Left ventricle myocardium inferior (tissue), 1 donor: ENCODE results near the gene RCOR3. TPM values are rescaled to one million over a fixed set of nuclear protein-coding genes. Genes with fewer than 3 reads are reported as not detected.
A peak's percentile ranks its signal among the peaks of the same experiment; 100 is the strongest.
"Not testable (repeated sequence)": the region's sequence is repeated elsewhere in the genome, so short reads cannot be mapped to it uniquely, and the experiment has no call there.

Experiments used
- DNase-seq: peaks from one replicate; pipeline ENCODE4 v3.0.0-alpha.2; 2020
- H3K27ac ChIP-seq: fragments of 200-600 bp; replicated peaks from 2 replicates; pipeline ENCODE4 v1.8.0; 2021
- H3K27me3 ChIP-seq: fragments of 200-600 bp; 2 replicates; pipeline ENCODE4 v1.8.0; 2021; ENCODE audit warnings: low read depth
- H3K36me3 ChIP-seq: fragments of 200-600 bp; 2 replicates; pipeline ENCODE4 v1.8.0; 2021
- H3K4me1 ChIP-seq: fragments of 200-600 bp; 2 replicates; pipeline ENCODE4 v1.8.0; 2021
- H3K4me3 ChIP-seq: fragments of 200-600 bp; 2 replicates; pipeline ENCODE4 v1.8.0; 2021; ENCODE audit warnings: mild to moderate bottlenecking, moderate library complexity
- H3K9me3 ChIP-seq: fragments of 200-600 bp; replicated peaks from 2 replicates; pipeline ENCODE4 v1.8.0; 2021
- CTCF ChIP-seq: fragments of 200-600 bp; IDR thresholded peaks from 2 replicates; pipeline ENCODE4 v1.8.0; 2021; ENCODE audit warnings: antibody characterized with exemption, mild to moderate bottlenecking, borderline replicate concordance
- intact Hi-C: fragments of 100-400 bp; cut with micrococcal nuclease; formaldehyde crosslinking; loops from one replicate; pipeline ENCODE4 v1.11.0; 2022
- total RNA-seq: library from RNA; stranded (reverse); fragmentation: NEBNext Ultra II Directional; extraction: Animal tissue kit (Norgen Biotek cat#: 25700); gene quantifications from one replicate; pipeline ENCODE4 v1.2.1, GENCODE V29; 2021
- donor health status: DM: no; HTN: yes; CAD: no; lungs with severe emphysema.

The RCOR3 gene
- total RNA-seq, 1 donor from 2014 or later, result 48.3 TPM

- intact Hi-C loops, result no loop called here
- no peak for TF ChIP-seq CTCF
- peak; percentile 81 for DNase-seq
- H3K27me3 ChIP-seq, result no peaks in the 10 kb centered on the region
- H3K36me3 ChIP-seq, result peaks cover 6% of the 10 kb centered on the region
- H3K4me1 ChIP-seq, result peaks cover 48% of the 10 kb centered on the region
- H3K4me3 ChIP-seq, result peak overlapping the region; percentile 93
- H3K9me3 ChIP-seq, result no peaks in the 10 kb centered on the region
- peak overlapping the region; percentile 99 for H3K27ac ChIP-seq
Observed at GRCh38 chr1:211258310-211258755, 833 bp upstream of the RCOR3 start.

DNA sequence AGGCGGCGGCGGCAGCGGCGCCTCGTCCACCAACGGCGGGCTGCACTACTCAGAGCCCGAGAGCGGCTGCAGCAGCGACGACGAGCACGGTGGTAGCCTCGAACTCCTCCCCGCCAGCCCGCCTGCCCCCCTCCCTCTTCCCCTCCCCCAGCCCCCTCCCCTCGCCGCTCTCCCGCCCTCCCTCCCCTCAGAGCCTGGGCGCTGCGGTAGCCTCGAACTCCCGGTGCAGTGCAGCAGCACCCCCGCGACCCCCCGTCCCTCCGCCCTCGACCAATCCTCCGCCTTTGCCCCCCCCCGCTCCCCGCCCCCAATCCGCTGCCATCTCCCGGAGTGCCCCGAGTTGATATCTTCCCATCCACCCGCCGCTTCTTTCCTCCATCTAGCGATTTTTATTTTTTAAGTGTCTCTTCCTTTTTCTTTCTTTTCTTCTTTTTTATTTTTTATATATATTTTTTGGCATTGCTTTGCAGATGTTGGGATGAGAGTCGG, 516 bp downstream of the RCOR3 start:
- intact Hi-C loops, result no loop called here
- TF ChIP-seq CTCF, result no peak
- Histone ChIP-seq H3K4me3 (peak overlapping the region; percentile 93), H3K36me3 (peaks cover 18% of the 10 kb centered on the region), H3K9me3 (no peaks in the 10 kb centered on the region), H3K4me1 (peaks cover 51% of the 10 kb centered on the region), H3K27ac (peak overlapping the region; percentile 99), H3K27me3 (no peaks in the 10 kb centered on the region)
- DNase-seq, result peak; percentile 64

DNA sequence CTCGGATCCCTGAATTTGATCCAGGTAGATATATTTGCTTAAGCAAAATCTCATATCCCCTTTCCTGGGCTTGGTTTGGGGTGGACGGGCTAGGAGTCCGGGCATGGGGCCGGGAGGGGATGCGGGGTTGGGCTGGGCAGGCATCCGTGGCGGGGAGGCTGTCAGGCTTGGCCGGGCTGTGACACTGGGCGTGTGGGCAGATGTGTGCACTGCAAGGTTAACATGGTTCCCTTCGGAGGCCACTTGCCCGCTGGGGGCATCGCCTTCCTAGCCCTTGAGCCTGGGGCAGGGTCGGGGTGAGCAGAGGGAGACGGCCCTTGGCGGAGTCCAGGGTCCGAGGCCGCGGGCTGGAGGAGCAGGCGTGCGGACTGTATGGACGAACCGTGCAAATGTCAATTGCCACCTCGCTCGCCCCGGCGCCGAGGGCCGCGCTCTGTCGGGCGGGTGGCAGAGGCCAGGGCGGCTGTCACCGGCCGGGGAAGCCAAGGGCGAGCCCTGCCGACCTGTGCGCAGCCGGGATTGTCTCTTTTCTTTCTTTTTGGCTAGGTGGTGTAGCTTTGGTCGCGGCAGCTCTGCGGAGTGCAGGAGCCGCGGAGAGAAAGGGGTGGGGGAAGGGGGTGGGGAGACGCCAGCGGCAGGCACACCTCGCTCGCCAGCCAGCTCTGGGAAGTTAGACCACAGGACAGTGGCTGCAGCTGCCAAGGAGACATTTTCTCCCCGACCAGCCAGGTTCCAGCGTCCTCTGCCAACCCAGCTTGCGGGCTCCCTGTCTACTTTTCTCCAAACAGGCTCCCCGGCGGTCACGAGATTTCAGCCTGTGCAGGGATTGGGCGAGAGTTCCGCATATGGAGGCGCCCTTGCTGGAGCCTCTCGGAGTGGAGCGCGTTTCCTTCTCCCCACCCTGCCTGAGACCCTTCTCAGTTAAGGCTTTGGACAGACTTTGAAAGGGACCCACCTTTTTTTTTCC, 1.3 kb downstream of the RCOR3 start:
- H3K9me3 ChIP-seq, result no peaks in the 10 kb centered on the region
- intact Hi-C loops, result no loop called here
- no peaks in the 10 kb centered on the region for H3K27me3 ChIP-seq
- H3K27ac ChIP-seq, result peak overlapping the region; percentile 99
- peak overlapping the region; percentile 93 for H3K4me3 ChIP-seq
- H3K4me1 ChIP-seq, result peaks cover 53% of the 10 kb centered on the region
- DNase-seq, result peak; percentile 84
- peaks cover 18% of the 10 kb centered on the region for H3K36me3 ChIP-seq
- TF ChIP-seq CTCF, result peak; percentile 11

DNA sequence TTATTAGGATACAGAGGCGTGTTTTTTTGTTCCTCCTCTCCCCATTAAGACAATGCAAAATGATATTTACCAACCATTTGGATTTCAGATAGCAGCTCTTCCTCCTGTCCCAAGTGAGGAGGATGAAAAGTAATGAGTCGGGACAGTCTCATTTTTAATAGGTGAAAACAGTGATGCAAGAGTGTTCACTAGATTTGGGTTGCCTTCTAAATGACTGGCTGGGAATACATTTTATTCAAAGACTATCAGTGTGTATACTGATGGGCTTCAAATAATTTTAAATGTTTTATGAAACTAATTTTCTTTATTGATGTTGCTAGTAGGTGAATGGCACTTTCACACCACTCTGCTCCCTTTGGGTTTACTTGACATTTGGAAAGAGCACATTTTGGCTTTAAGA, 2.1 kb downstream of the RCOR3 start:
- H3K27me3 ChIP-seq, result no peaks in the 10 kb centered on the region
- TF ChIP-seq CTCF, result no peak
- H3K9me3 ChIP-seq, result no peaks in the 10 kb centered on the region
- peak overlapping the region; percentile 99 for H3K27ac ChIP-seq
- peaks cover 18% of the 10 kb centered on the region for H3K36me3 ChIP-seq
- intact Hi-C loops, result no loop called here
- H3K4me1 ChIP-seq, result peaks cover 55% of the 10 kb centered on the region
- peak overlapping the region; percentile 93 for H3K4me3 ChIP-seq
- no peak for DNase-seq

DNA sequence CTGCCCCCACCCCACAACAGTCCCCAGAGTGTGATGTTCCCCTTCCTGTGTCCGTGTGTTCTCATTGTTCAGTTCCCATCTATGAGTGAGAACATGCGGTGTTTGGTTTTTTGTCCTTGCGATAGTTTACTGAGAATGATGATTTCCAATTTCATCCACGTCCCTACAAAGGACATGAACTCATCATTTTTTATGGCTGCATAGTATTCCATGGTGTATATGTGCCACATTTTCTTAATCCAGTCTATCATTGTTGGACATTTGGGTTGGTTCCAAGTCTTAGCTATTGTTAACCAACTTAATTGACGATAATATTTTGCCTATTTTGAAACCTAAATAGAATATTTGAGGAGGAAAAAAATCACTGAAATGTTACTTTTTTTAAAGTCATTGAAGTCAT, 3.9 kb downstream of the RCOR3 start:
- H3K9me3 ChIP-seq, intact Hi-C loops, H3K4me3 ChIP-seq, H3K27me3 ChIP-seq, DNase-seq, H3K27ac ChIP-seq: not testable (repeated sequence)
- Histone ChIP-seq H3K4me1 (peaks cover 55% of the 10 kb centered on the region), H3K36me3 (peaks cover 33% of the 10 kb centered on the region)
